ENCODE measurements around the gene MEGF8. TPM values are rescaled to one million over a fixed set of nuclear protein-coding genes. Genes with fewer than 3 reads are reported as not detected.
A peak's percentile ranks its signal among the peaks of the same experiment; 100 is the strongest.

The MEGF8 gene
- total RNA-seq, 1 donor from 2014 or later = 69.3 TPM

DNA sequence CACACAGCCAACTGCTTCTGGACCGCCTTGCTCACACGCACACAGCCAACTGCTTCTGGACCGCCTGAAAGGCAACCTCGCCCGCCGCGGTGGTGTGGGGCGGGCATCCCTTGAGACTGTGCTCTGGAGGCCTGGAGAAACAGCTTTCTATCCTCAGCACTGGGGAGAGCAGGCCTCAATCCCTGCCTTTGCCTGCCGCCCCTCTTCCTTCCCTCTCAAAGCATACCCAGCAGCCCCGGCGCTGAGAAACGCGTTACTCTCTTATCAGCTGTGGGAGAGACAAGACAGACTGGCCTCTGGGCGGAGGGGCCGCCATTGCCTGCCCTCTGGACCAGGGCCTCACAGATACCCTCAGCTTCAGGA, 98.9 kb downstream of the MEGF8 start:
- peak overlapping the region; percentile 90 for H3K4me3 Mint-ChIP-seq (ENCODE audit: unreplicated experiment)
- peaks cover 32% of the 10 kb centered on the region for H3K4me1 Mint-ChIP-seq (ENCODE audit: unreplicated experiment)
- H3K27me3 Mint-ChIP-seq (ENCODE audit: unreplicated experiment) = peaks cover 16% of the 10 kb centered on the region
- TF ChIP-seq, protein P1, sequence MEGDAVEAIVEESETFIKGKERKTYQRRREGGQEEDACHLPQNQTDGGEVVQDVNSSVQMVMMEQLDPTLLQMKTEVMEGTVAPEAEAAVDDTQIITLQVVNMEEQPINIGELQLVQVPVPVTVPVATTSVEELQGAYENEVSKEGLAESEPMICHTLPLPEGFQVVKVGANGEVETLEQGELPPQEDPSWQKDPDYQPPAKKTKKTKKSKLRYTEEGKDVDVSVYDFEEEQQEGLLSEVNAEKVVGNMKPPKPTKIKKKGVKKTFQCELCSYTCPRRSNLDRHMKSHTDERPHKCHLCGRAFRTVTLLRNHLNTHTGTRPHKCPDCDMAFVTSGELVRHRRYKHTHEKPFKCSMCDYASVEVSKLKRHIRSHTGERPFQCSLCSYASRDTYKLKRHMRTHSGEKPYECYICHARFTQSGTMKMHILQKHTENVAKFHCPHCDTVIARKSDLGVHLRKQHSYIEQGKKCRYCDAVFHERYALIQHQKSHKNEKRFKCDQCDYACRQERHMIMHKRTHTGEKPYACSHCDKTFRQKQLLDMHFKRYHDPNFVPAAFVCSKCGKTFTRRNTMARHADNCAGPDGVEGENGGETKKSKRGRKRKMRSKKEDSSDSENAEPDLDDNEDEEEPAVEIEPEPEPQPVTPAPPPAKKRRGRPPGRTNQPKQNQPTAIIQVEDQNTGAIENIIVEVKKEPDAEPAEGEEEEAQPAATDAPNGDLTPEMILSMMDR (IDR thresholded peaks at IDR 0.05; ENCODE audit: unreplicated experiment) = no peak
- H3K36me3 Mint-ChIP-seq (ENCODE audit: low read depth, unreplicated experiment) = peaks cover 8% of the 10 kb centered on the region
- H3K9me3 Mint-ChIP-seq (ENCODE audit: unreplicated experiment) = no peaks in the 10 kb centered on the region
- DNase-seq (ENCODE audit: low spot score) = no peak
- H3K27ac Mint-ChIP-seq (ENCODE audit: unreplicated experiment) = no peak overlapping the region

DNA sequence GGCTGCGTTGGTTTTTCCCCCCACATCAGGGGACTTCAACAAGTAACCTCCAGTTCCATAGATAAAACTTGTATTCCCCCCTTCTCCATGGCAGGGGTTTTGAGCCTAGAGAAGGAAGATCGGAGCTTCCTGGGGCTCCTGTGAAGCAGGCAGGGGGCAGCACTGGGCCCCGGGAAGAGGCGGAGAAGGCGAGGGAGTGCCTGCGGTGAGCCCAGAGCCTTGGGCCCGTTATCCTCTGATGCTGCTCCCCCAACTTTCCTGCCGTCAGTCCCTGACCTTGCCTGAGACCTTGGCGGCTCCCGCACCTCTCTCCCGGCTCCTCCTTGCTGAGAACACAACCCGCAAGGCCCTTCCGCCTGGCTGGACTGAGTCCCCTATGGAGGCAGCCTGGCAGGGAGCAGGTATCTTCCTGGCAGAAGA, 99.3 kb downstream of the MEGF8 start:
- peaks cover 16% of the 10 kb centered on the region for H3K27me3 Mint-ChIP-seq (ENCODE audit: unreplicated experiment)

DNA sequence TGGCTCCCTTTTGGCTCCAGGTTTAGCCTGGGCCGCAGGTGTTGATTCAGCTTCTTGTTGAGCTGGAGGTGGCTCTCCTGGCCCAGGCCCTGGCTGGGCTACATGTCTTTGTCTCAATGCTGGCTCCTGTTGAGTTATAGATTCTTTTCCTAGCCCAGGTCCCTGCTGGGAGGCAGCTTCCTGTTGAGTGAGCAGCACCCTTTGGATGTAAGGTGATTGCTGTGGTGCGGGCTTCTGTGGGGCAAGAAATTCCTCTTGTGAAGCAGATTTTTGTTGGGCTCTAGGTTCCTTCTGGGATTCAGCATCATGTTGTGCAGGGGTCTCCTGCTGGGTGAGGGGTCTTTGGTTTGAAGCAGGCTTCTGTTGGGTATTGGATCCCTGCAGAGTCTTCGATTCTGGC, 101.2 kb downstream of the MEGF8 start:
- H3K4me1 Mint-ChIP-seq (ENCODE audit: unreplicated experiment) = peaks cover 12% of the 10 kb centered on the region
- no peaks in the 10 kb centered on the region for H3K9me3 Mint-ChIP-seq (ENCODE audit: unreplicated experiment)
- H3K4me3 Mint-ChIP-seq (ENCODE audit: unreplicated experiment) = no peak overlapping the region
- H3K36me3 Mint-ChIP-seq (ENCODE audit: low read depth, unreplicated experiment) = peaks cover 8% of the 10 kb centered on the region
- DNase-seq (ENCODE audit: low spot score) = no peak
- no peak overlapping the region for H3K27ac Mint-ChIP-seq (ENCODE audit: unreplicated experiment)
- TF ChIP-seq, protein P1 (IDR thresholded peaks at IDR 0.05; ENCODE audit: unreplicated experiment) = no peak
- H3K27me3 Mint-ChIP-seq (ENCODE audit: unreplicated experiment) = peaks cover 16% of the 10 kb centered on the region

More for the DNA sequence above, 99.3 kb downstream of the MEGF8 start:
- no peak for DNase-seq (ENCODE audit: low spot score)
- no peak overlapping the region for H3K27ac Mint-ChIP-seq (ENCODE audit: unreplicated experiment)
- no peak overlapping the region for H3K4me3 Mint-ChIP-seq (ENCODE audit: unreplicated experiment)
- no peaks in the 10 kb centered on the region for H3K9me3 Mint-ChIP-seq (ENCODE audit: unreplicated experiment)
- TF ChIP-seq, protein P1 (IDR thresholded peaks at IDR 0.05; ENCODE audit: unreplicated experiment) = no peak
- H3K4me1 Mint-ChIP-seq (ENCODE audit: unreplicated experiment) = peaks cover 31% of the 10 kb centered on the region
- H3K36me3 Mint-ChIP-seq (ENCODE audit: low read depth, unreplicated experiment) = peaks cover 8% of the 10 kb centered on the region

DNA sequence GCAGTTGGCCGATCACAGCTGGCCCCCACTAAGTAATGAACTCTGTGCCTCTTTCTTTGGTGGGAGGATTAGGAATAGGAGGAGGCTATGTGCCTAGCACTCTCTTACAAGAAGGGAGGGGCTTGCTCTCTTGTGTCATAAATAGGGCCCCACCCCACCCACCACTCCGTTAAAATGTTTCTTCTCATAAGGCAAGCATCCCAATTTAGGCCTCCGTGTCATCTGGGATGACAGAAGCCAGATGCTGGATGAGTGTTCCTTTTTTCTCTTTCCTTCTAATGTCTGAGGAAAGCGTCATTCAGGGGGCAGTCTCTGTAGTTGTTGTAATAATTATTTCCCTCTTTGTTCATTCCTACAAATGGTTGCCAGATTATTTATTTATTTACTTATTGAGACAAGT, 101.9 kb downstream of the MEGF8 start, which contains the start of gene LIPE:
TSS of gene LIPE (minus strand) at position 76 of the 400 bp plus-strand sequence. CDS start 239 bp downstream, outside the sequence.
- Mint-ChIP-seq H3K36me3 (ENCODE audit: low read depth, unreplicated experiment) (peaks cover 3% of the 10 kb centered on the region), H3K4me3 (ENCODE audit: unreplicated experiment) (no peak within 1 kb of the TSS), H3K27ac (ENCODE audit: unreplicated experiment) (no peak within 1 kb of the TSS), H3K27me3 (ENCODE audit: unreplicated experiment) (peaks cover 16% of the 10 kb centered on the region), H3K9me3 (ENCODE audit: unreplicated experiment) (no peaks in the 10 kb centered on the region), H3K4me1 (ENCODE audit: unreplicated experiment) (peaks cover 7% of the 10 kb centered on the region)
- no peak for DNase-seq (ENCODE audit: low spot score)
- TF ChIP-seq, protein P1 (IDR thresholded peaks at IDR 0.05; ENCODE audit: unreplicated experiment) = no peak

Small RNA genes lying within 50 kb of the gene (microRNA-seq; reads per million reads assigned to microRNA genes)
- gene MIR8077 (ENCODE audit: unreplicated experiment) = not detected

Other genes with a start within 250 kb of the MEGF8 start
- 19.7 TPM for gene ZNF574, start 249.5 kb upstream of the MEGF8 start, total RNA-seq (ENCODE audit: unreplicated experiment)
- 5.7 TPM for gene POU2F2, start 193.2 kb upstream of the MEGF8 start, total RNA-seq (ENCODE audit: unreplicated experiment)
- 27.1 TPM for gene DEDD2, start 108.0 kb upstream of the MEGF8 start, total RNA-seq (ENCODE audit: unreplicated experiment)
- gene ZNF526, start 105.3 kb upstream of the MEGF8 start, total RNA-seq (ENCODE audit: unreplicated experiment) = 13.9 TPM
- gene GSK3A, start 83.0 kb upstream of the MEGF8 start, total RNA-seq (ENCODE audit: unreplicated experiment) = 54.4 TPM
- 109 TPM for gene ERF, start 70.5 kb upstream of the MEGF8 start, total RNA-seq (ENCODE audit: unreplicated experiment)
- 85.7 TPM for gene CIC, start 56.4 kb upstream of the MEGF8 start, total RNA-seq (ENCODE audit: unreplicated experiment)
- gene PRR19, start 23.5 kb upstream of the MEGF8 start, total RNA-seq (ENCODE audit: unreplicated experiment) = 1.1 TPM
- 61.4 TPM for gene PAFAH1B3, start 23.0 kb upstream of the MEGF8 start, total RNA-seq (ENCODE audit: unreplicated experiment)
- 3.9 TPM for gene TMEM145, start 12.3 kb upstream of the MEGF8 start, total RNA-seq (ENCODE audit: unreplicated experiment)
- 4.1 TPM for gene CNFN, start 64.7 kb downstream of the MEGF8 start, total RNA-seq (ENCODE audit: unreplicated experiment)
- 5.5 TPM for gene LIPE, start 101.8 kb downstream of the MEGF8 start, total RNA-seq (ENCODE audit: unreplicated experiment)
- gene CXCL17, start 117.3 kb downstream of the MEGF8 start, total RNA-seq (ENCODE audit: unreplicated experiment) = not detected
- 9.3 TPM for gene CEACAM1, start 202.8 kb downstream of the MEGF8 start, total RNA-seq (ENCODE audit: unreplicated experiment)

All from endothelial cell (in vitro differentiated cells).